Non-pigmented ciliary epithelial cell (primary cell): ENCODE results near the gene POFUT2.
"Not testable (repeated sequence)": the region's sequence is repeated elsewhere in the genome, so short reads cannot be mapped to it uniquely, and the experiment has no call there.

Experiments
- DNase-seq: peaks from one replicate; pipeline ENCODE4 v3.0.0-alpha.2; 2010; ENCODE audit warnings: low read depth

The POFUT2 gene

GRCh38 chr21:45309987-45310381 is 22.3 kb upstream of the POFUT2 start:
- no peak for DNase-seq

GRCh38 chr21:45309069-45309986 is 21.6 kb upstream of the POFUT2 start:
- no peak for DNase-seq

- DNase-seq = no peak
These were observed 20.7 kb upstream of the POFUT2 start for GRCh38 chr21:45308194-45309068.

GRCh38 chr21:45307597-45308158 is 20.0 kb upstream of the POFUT2 start:
- DNase-seq = not testable (repeated sequence)

- no peak for DNase-seq
These were observed 19.3 kb upstream of the POFUT2 start for GRCh38 chr21:45306832-45307571.

GRCh38 chr21:45306453-45306831 is 18.7 kb upstream of the POFUT2 start:
- no peak for DNase-seq

- DNase-seq = no peak
These were observed 18.1 kb upstream of the POFUT2 start for GRCh38 chr21:45305836-45306235.

GRCh38 chr21:45304945-45305344 is 17.2 kb upstream of the POFUT2 start:
- DNase-seq = no peak

- DNase-seq = no peak
These were observed 16.8 kb upstream of the POFUT2 start for GRCh38 chr21:45304476-45304830.

GRCh38 chr21:45303751-45304475 is 16.2 kb upstream of the POFUT2 start:
- no peak for DNase-seq

- no peak for DNase-seq
These were observed 15.5 kb upstream of the POFUT2 start for GRCh38 chr21:45303091-45303615.

GRCh38 chr21:45302082-45303061 is 14.7 kb upstream of the POFUT2 start:
- no peak for DNase-seq

GRCh38 chr21:45301521-45302081 is 13.9 kb upstream of the POFUT2 start:
- DNase-seq = no peak

GRCh38 chr21:45300786-45301520 is 13.3 kb upstream of the POFUT2 start:
- DNase-seq = no peak

GRCh38 chr21:45299864-45300785 is 12.4 kb upstream of the POFUT2 start:
- peak; percentile 71 for DNase-seq

- DNase-seq = no peak
These were observed 11.6 kb upstream of the POFUT2 start for GRCh38 chr21:45299026-45299863.

- no peak for DNase-seq
These were observed 10.2 kb upstream of the POFUT2 start for GRCh38 chr21:45297869-45298268.
